ENCODE results near the gene TLN1. TPM values are rescaled to one million over a fixed set of nuclear protein-coding genes. Genes with fewer than 3 reads are reported as not detected.

TLN1 gene
- total RNA-seq, 1 donor from 2014 or later, result 164 TPM

- H3K27me3 Mint-ChIP-seq, result no peaks in the 10 kb centered on the region
- peaks cover 19% of the 10 kb centered on the region for H3K36me3 Mint-ChIP-seq
- no peak for TF ChIP-seq CTCF (conservative IDR thresholded peaks at IDR 0.05)
- DNase-seq (ENCODE audit: extremely low spot score, unreplicated experiment), result no peak
- H3K9me3 Mint-ChIP-seq, result no peaks in the 10 kb centered on the region
- H3K4me3 Mint-ChIP-seq, result peak overlapping the region; percentile 86
- peak overlapping the region; percentile 87 for H3K27ac Mint-ChIP-seq
- peaks cover 34% of the 10 kb centered on the region for H3K4me1 Mint-ChIP-seq (ENCODE audit: unreplicated experiment)
Measured at GRCh38 chr9:35687306-35687705, 44.7 kb downstream of the TLN1 start.

GRCh38 chr9:35686222-35687203, 45.5 kb downstream of the TLN1 start:
- peaks cover 36% of the 10 kb centered on the region for H3K4me1 Mint-ChIP-seq (ENCODE audit: unreplicated experiment)
- peak overlapping the region; percentile 67 for H3K27ac Mint-ChIP-seq
- no peak for TF ChIP-seq CTCF (conservative IDR thresholded peaks at IDR 0.05)
- H3K4me3 Mint-ChIP-seq, result peak overlapping the region; percentile 86
- DNase-seq (ENCODE audit: extremely low spot score, unreplicated experiment), result no peak
- H3K36me3 Mint-ChIP-seq, result peaks cover 19% of the 10 kb centered on the region
- H3K27me3 Mint-ChIP-seq, result no peaks in the 10 kb centered on the region
- H3K9me3 Mint-ChIP-seq, result no peaks in the 10 kb centered on the region

GRCh38 chr9:35685506-35685905, 46.5 kb downstream of the TLN1 start:
- Mint-ChIP-seq H3K27ac (no peak overlapping the region), H3K27me3 (no peaks in the 10 kb centered on the region), H3K36me3 (peaks cover 19% of the 10 kb centered on the region), H3K4me3 (no peak overlapping the region), H3K9me3 (no peaks in the 10 kb centered on the region), H3K4me1 (ENCODE audit: unreplicated experiment) (peaks cover 37% of the 10 kb centered on the region)
- TF ChIP-seq CTCF (conservative IDR thresholded peaks at IDR 0.05), result no peak
- DNase-seq (ENCODE audit: extremely low spot score, unreplicated experiment), result no peak

- Mint-ChIP-seq H3K27ac (no peak overlapping the region), H3K4me1 (ENCODE audit: unreplicated experiment) (peaks cover 37% of the 10 kb centered on the region), H3K27me3 (no peaks in the 10 kb centered on the region), H3K9me3 (no peaks in the 10 kb centered on the region), H3K4me3 (no peak overlapping the region), H3K36me3 (peaks cover 19% of the 10 kb centered on the region)
- no peak for TF ChIP-seq CTCF (conservative IDR thresholded peaks at IDR 0.05)
- no peak for DNase-seq (ENCODE audit: extremely low spot score, unreplicated experiment)
Measured at GRCh38 chr9:35684921-35685320, 47.1 kb downstream of the TLN1 start.

GRCh38 chr9:35683323-35683722, 48.7 kb downstream of the TLN1 start:
- no peak for TF ChIP-seq CTCF (conservative IDR thresholded peaks at IDR 0.05)
- no peak for DNase-seq (ENCODE audit: extremely low spot score, unreplicated experiment)
- no peaks in the 10 kb centered on the region for H3K9me3 Mint-ChIP-seq
- H3K4me3 Mint-ChIP-seq, result no peak overlapping the region
- H3K36me3 Mint-ChIP-seq, result peaks cover 15% of the 10 kb centered on the region
- peaks cover 29% of the 10 kb centered on the region for H3K4me1 Mint-ChIP-seq (ENCODE audit: unreplicated experiment)
- H3K27ac Mint-ChIP-seq, result no peak overlapping the region
- no peaks in the 10 kb centered on the region for H3K27me3 Mint-ChIP-seq
